Loucy (cell line): Measurements from ENCODE around the gene ACSF3.

Source experiments
- H2AFZ ChIP-seq: fragments of 200-600 bp; sonication (generic); 2 replicates; pipeline ENCODE4 v1.6.0; 2016; ENCODE audit warnings: antibody characterized with exemption, mild to moderate bottlenecking, low read length, moderate library complexity
- H3F3A ChIP-seq: fragments of 200-600 bp; 2 replicates; pipeline ENCODE4 v1.6.0; 2016; ENCODE audit warnings: antibody characterized with exemption, low read depth, mild to moderate bottlenecking
- H3K27me3 ChIP-seq: fragments of 200-600 bp; sonication (generic); 2 replicates; pipeline ENCODE4 v1.6.1; 2014; ENCODE audit warnings: low read length, mild to moderate bottlenecking; ENCODE audit not compliant: insufficient read depth, poor library complexity, severe bottlenecking
- H3K36me3 ChIP-seq: fragments of 200-600 bp; sonication (generic); 2 replicates; pipeline ENCODE4 v1.6.1; 2016; ENCODE audit warnings: low read length; ENCODE audit not compliant: insufficient read depth
- H3K4me1 ChIP-seq: fragments of 200-600 bp; sonication (generic); 2 replicates; pipeline ENCODE4 v1.5.1; 2014; ENCODE audit warnings: low read length, mild to moderate bottlenecking; ENCODE audit not compliant: insufficient read depth, poor library complexity, severe bottlenecking
- H3K4me2 ChIP-seq: fragments of 200-600 bp; sonication (generic); 2 replicates; pipeline ENCODE4 v1.6.0; 2014; ENCODE audit warnings: antibody characterized with exemption, low read length, low read depth, mild to moderate bottlenecking; ENCODE audit not compliant: poor library complexity, severe bottlenecking
- H3K4me3 ChIP-seq: fragments of 200-600 bp; sonication (generic); 2 replicates; pipeline ENCODE4 v1.5.1; 2014; ENCODE audit warnings: low read length, mild to moderate bottlenecking, mixed read lengths; ENCODE audit not compliant: poor library complexity, severe bottlenecking
- H3K79me2 ChIP-seq: fragments of 200-600 bp; sonication (generic); 2 replicates; pipeline ENCODE4 v1.6.1; 2014; ENCODE audit warnings: low read length; ENCODE audit not compliant: insufficient read depth
- H3K9ac ChIP-seq: fragments of 200-600 bp; sonication (generic); 2 replicates; pipeline ENCODE4 v1.6.0; 2014; ENCODE audit warnings: mild to moderate bottlenecking, low read depth, low read length, moderate library complexity; ENCODE audit not compliant: poor library complexity, severe bottlenecking
- H3K9me2 ChIP-seq: fragments of 200-600 bp; sonication (generic); replicated peaks from 2 replicates; pipeline ENCODE4 v1.6.1; 2016; ENCODE audit warnings: low read depth, low read length, mixed read lengths
- H3K9me3 ChIP-seq: fragments of 200-600 bp; sonication (generic); 2 replicates; pipeline ENCODE4 v1.6.1; 2014; ENCODE audit warnings: mild to moderate bottlenecking, antibody characterized with exemption, low read length, low read depth; ENCODE audit not compliant: insufficient read depth
- H4K20me1 ChIP-seq: fragments of 200-600 bp; sonication (generic); 2 replicates; pipeline ENCODE4 v1.6.0; 2014; ENCODE audit warnings: antibody characterized with exemption, low read length, mild to moderate bottlenecking; ENCODE audit not compliant: insufficient read depth, poor library complexity, severe bottlenecking
- EZH2phosphoT487 ChIP-seq: fragments of 200-600 bp; IDR thresholded peaks from 2 replicates; pipeline ENCODE4 v1.6.1; 2018; ENCODE audit warnings: antibody characterized with exemption, mild to moderate bottlenecking, moderate library complexity, borderline replicate concordance
- TF ChIP-seq, protein P1 (sequence below): fragments of 200-600 bp; sonication (generic); conservative IDR thresholded peaks from 2 replicates; pipeline ENCODE4 v1.5.1; 2014; ENCODE audit warnings: mild to moderate bottlenecking, antibody characterized with exemption, low read length

ACSF3 gene

DNA sequence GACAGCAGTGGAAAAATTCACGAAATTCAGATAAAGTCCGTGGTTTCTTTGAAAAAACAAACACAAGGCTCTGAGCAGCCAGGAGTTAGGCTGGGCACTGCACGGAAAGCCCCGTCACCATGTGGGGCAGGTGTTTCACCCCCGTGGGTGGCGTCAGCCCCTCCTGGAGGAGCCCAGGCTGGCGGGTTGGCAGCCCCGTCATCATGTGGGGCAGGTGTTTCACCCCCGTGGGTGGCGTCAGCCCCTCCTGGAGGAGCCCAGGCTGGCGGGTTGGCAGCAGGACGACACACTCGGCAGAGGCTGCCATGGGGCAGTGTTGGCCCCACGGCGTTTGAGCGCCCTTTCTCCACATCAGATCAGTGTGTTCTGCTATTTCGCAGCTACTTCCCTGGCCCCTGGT, 38.1 kb downstream of the ACSF3 start:
- H3K4me1 ChIP-seq = no peaks in the 10 kb centered on the region
- no peak overlapping the region for H3K9ac ChIP-seq
- no peak overlapping the region for H3K4me2 ChIP-seq
- no peaks in the 10 kb centered on the region; the same call in 1 of the 2 replicates for H3K36me3 ChIP-seq
- H4K20me1 ChIP-seq = no peaks in the 10 kb centered on the region
- H2AFZ ChIP-seq = no peak overlapping the region
- no peaks in the 10 kb centered on the region for H3F3A ChIP-seq
- no peak for TF ChIP-seq EZH2phosphoT487
- TF ChIP-seq, protein P1, sequence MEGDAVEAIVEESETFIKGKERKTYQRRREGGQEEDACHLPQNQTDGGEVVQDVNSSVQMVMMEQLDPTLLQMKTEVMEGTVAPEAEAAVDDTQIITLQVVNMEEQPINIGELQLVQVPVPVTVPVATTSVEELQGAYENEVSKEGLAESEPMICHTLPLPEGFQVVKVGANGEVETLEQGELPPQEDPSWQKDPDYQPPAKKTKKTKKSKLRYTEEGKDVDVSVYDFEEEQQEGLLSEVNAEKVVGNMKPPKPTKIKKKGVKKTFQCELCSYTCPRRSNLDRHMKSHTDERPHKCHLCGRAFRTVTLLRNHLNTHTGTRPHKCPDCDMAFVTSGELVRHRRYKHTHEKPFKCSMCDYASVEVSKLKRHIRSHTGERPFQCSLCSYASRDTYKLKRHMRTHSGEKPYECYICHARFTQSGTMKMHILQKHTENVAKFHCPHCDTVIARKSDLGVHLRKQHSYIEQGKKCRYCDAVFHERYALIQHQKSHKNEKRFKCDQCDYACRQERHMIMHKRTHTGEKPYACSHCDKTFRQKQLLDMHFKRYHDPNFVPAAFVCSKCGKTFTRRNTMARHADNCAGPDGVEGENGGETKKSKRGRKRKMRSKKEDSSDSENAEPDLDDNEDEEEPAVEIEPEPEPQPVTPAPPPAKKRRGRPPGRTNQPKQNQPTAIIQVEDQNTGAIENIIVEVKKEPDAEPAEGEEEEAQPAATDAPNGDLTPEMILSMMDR = no peak
- H3K79me2 ChIP-seq = no peaks in the 10 kb centered on the region
- H3K4me3 ChIP-seq = no peak overlapping the region
- H3K27me3 ChIP-seq = no peaks in the 10 kb centered on the region
- no peaks in the 10 kb centered on the region for H3K9me2 ChIP-seq
- no peaks in the 10 kb centered on the region for H3K9me3 ChIP-seq

DNA sequence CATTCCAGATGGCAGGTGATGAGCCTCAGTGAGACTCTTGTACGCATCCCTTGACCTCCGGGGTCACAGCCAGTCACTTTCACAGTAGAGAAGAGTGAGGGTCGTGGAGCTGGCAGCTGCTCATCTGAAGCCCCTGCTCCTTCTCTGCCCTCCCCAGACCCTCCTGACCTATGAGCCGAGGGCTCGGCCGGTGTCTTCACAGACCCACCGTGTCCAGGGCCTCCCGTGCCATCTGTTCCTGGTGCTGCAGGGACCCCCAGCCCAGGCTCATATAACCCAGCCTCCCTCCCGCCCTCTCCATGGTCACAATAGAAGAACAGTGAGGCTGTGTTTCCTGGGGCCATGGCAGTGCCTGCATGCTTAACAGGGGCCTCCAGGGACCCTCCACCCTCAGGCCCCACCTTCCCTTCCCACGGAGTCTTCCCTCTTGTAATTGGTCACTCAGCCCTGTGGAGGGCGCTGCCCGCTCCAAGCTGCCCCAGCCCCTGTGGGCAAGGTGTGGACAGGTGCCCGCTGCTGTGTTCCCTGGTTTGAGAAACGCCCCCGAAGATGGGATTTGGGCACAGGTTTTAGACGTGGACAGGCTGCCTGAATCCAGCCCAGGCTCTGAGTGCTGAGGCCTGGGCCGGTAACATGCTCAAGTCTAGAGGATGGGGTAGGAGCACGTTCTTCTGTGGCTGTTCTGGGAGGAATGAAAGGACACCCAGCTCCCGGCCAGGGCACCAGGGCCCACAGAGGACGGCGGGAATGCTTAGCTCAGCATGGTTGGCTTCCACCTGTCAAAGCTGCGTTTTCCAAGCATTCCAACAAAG, 38.7 kb downstream of the ACSF3 start:
- Histone ChIP-seq H3K4me2 (no peak overlapping the region), H3K4me1 (no peaks in the 10 kb centered on the region), H2AFZ (no peak overlapping the region), H3K79me2 (no peaks in the 10 kb centered on the region), H3K9me3 (no peaks in the 10 kb centered on the region), H3K36me3 (no peaks in the 10 kb centered on the region; the same call in 1 of the 2 replicates), H3F3A (no peaks in the 10 kb centered on the region), H3K9ac (no peak overlapping the region), H3K4me3 (no peak overlapping the region), H3K9me2 (no peaks in the 10 kb centered on the region), H4K20me1 (no peaks in the 10 kb centered on the region), H3K27me3 (no peaks in the 10 kb centered on the region)
- no peak for TF ChIP-seq EZH2phosphoT487
- TF ChIP-seq, protein P1 = no peak; the same call in 1 of the 2 replicates

DNA sequence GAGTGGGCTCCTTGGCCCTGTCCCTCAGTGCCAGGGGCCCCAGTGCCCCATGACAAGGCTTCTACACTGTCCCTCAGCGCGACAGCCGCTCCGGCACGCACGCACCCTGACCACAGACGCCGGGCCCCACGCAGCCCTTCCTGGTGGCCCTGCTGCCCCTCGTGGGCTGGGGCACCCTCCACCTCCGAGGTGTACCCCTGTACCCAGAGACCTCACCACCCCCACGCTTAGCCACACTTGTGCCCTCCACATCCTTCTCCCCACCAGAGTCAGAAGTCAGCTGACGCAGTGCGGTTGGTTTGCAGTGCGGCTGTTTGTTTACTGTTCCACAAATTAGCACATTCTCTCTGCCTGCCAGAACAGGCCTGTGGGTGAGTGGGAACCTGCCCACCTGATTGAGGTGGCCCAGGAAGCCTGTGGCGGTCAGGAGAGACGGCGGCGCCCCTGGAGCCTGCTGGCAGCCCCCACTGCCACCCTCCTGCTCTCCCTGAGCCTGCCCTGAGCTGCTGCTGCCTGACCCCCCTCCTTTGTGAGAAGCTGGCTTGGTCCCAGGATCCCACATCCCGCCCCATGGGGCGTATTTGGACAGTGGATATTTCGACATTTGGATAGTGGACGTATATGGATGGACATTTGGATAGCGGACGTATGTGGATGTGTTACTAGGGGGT, 39.9 kb downstream of the ACSF3 start:
- Histone ChIP-seq H3K79me2 (no peaks in the 10 kb centered on the region), H3K27me3 (no peaks in the 10 kb centered on the region), H3K9ac (no peak overlapping the region), H3K9me3 (no peaks in the 10 kb centered on the region), H3F3A (no peaks in the 10 kb centered on the region), H4K20me1 (no peaks in the 10 kb centered on the region), H3K4me2 (no peak overlapping the region), H2AFZ (no peak overlapping the region), H3K4me3 (no peak overlapping the region), H3K36me3 (no peaks in the 10 kb centered on the region; the same call in 1 of the 2 replicates), H3K4me1 (no peaks in the 10 kb centered on the region), H3K9me2 (no peaks in the 10 kb centered on the region)
- no peak for TF ChIP-seq EZH2phosphoT487
- TF ChIP-seq, protein P1 = no peak
